CD14-positive monocyte (primary cell): ENCODE data around the gene POU2AF1. TPM values are rescaled to one million over a fixed set of nuclear protein-coding genes. Genes with fewer than 3 reads are reported as not detected.

ENCODE experiments used
- DNase-seq, 3 donors: peaks; one replicate each; pipeline ENCODE4 v3.0.0-alpha.2; 2011 to 2022
- H2AFZ ChIP-seq: 2 replicates; pipeline ENCODE4 v1.6.0; 2012; ENCODE audit warnings: mild to moderate bottlenecking, low read depth, low read length, inconsistent platforms; ENCODE audit not compliant: insufficient read depth, poor library complexity, severe bottlenecking
- H3K27ac ChIP-seq, 2 donors: 1 replicate in 1 of 2; 2 replicates in 1 of 2; pipeline ENCODE4 v1.5.1; 2012 to 2013; ENCODE audit warnings: low read length in 2 of 2, control low read depth in 1 of 2, inconsistent platforms in 1 of 2, low read depth in 1 of 2, mild to moderate bottlenecking in 1 of 2
- H3K27me3 ChIP-seq, 2 donors: one replicate each; pipeline versions ENCODE4 v1.6.0 to v1.6.1; 2011 to 2013; ENCODE audit warnings: low read length in 2 of 2; ENCODE audit not compliant: control insufficient read depth in 2 of 2, insufficient read depth in 2 of 2
- H3K36me3 ChIP-seq, 2 donors: replicated peaks in 1 of 2; 1 replicate in 1 of 2; 2 replicates in 1 of 2; pipeline versions ENCODE4 v1.5.1 to v1.6.1; 2012 to 2013; ENCODE audit warnings: low read length in 2 of 2, control low read depth in 1 of 2, inconsistent platforms in 1 of 2, mild to moderate bottlenecking in 1 of 2; ENCODE audit not compliant: insufficient read depth in 2 of 2, control insufficient read depth in 1 of 2
- H3K4me1 ChIP-seq, 2 donors: 1 replicate in 1 of 2; 2 replicates in 1 of 2; pipeline versions ENCODE4 v1.5.1 to v1.6.1; 2012 to 2013; ENCODE audit warnings: low read length in 2 of 2, control low read depth in 1 of 2, inconsistent platforms in 1 of 2, mild to moderate bottlenecking in 1 of 2, moderate library complexity in 1 of 2; ENCODE audit not compliant: insufficient read depth in 2 of 2, control insufficient read depth in 1 of 2
- H3K4me2 ChIP-seq: replicated peaks from 2 replicates; pipeline ENCODE3; 2012; ENCODE audit warnings: low read length, moderate library complexity, mild to moderate bottlenecking; ENCODE audit not compliant: poor library complexity, severe bottlenecking; ENCODE audit errors: extremely low read depth
- H3K4me3 ChIP-seq, 3 experiments: fragments of 200-600 bp in 1 of 3; sonication (generic) in 1 of 3; replicated peaks in 1 of 3; 1 replicate in 2 of 3; 2 replicates in 1 of 3; pipeline ENCODE4 v1.5.1; 2011 to 2013; ENCODE audit warnings: low read length in 3 of 3, mild to moderate bottlenecking in 3 of 3, control low read depth in 2 of 3, low read depth in 2 of 3, inconsistent platforms in 1 of 3, moderate library complexity in 1 of 3
- H3K79me2 ChIP-seq: 2 replicates; pipeline ENCODE4 v1.6.0; 2012; ENCODE audit warnings: mild to moderate bottlenecking, control low read depth, inconsistent platforms, low read length, moderate library complexity; ENCODE audit not compliant: insufficient read depth
- H3K9ac ChIP-seq: 2 replicates; pipeline ENCODE4 v1.6.0; 2017; ENCODE audit warnings: low read length, mild to moderate bottlenecking; ENCODE audit not compliant: insufficient read depth, poor library complexity, severe bottlenecking
- H3K9me3 ChIP-seq, 2 donors: replicated peaks in 1 of 2; 1 replicate in 1 of 2; 2 replicates in 1 of 2; pipeline versions ENCODE4 v1.5.1 to v1.6.1; 2012 to 2013; ENCODE audit warnings: low read length in 2 of 2, control low read depth in 1 of 2; ENCODE audit not compliant: control insufficient read depth in 1 of 2, insufficient read depth in 1 of 2
- H4K20me1 ChIP-seq: 2 replicates; pipeline ENCODE4 v1.6.0; 2012; ENCODE audit warnings: mild to moderate bottlenecking, low read length, control low read depth, moderate library complexity; ENCODE audit not compliant: insufficient read depth
- H3K27ac Mint-ChIP-seq, 7 donors: one replicate each; pipeline ENCODE4 v1.8.0; 2020; ENCODE audit warnings: mild to moderate bottlenecking in 7 of 7, mixed read lengths in 7 of 7, moderate library complexity in 6 of 7, inconsistent platforms in 2 of 7
- H3K27me3 Mint-ChIP-seq, 3 donors: one replicate each; pipeline ENCODE4 v1.8.0; 2021 to 2022; ENCODE audit warnings: low read depth in 3 of 3, mild to moderate bottlenecking in 3 of 3, mixed read lengths in 3 of 3, moderate library complexity in 3 of 3, inconsistent platforms in 1 of 3
- H3K36me3 Mint-ChIP-seq, 2 donors: one replicate each; pipeline ENCODE4 v1.8.0; 2020; ENCODE audit warnings: mixed read lengths in 2 of 2, inconsistent platforms in 1 of 2, mild to moderate bottlenecking in 1 of 2
- H3K4me1 Mint-ChIP-seq: one replicate; pipeline ENCODE4 v1.8.0; 2020; ENCODE audit warnings: mild to moderate bottlenecking, mixed read lengths
- H3K4me3 Mint-ChIP-seq, 2 donors: one replicate each; pipeline ENCODE4 v1.8.0; 2020; ENCODE audit warnings: mild to moderate bottlenecking in 2 of 2, mixed read lengths in 2 of 2, moderate library complexity in 1 of 2
- H3K9me3 Mint-ChIP-seq, 7 donors: one replicate each; pipeline ENCODE4 v1.8.0; 2020 to 2022; ENCODE audit warnings: mixed read lengths in 7 of 7, mild to moderate bottlenecking in 6 of 7, moderate library complexity in 6 of 7, inconsistent platforms in 2 of 7
- CTCF ChIP-seq: fragments of 200-600 bp; IDR thresholded peaks from one replicate; pipeline ENCODE4 v1.8.0; 2022; ENCODE audit warnings: antibody characterized with exemption, mild to moderate bottlenecking
- WGBS: methylation state at CpG from one replicate; pipeline ENCODE4 v1.1.5; 2013; ENCODE audit warnings: missing lambda C conversion rate; ENCODE audit not compliant: insufficient coverage; 5-methylcytosine and 5-hydroxymethylcytosine counted together
- intact Hi-C, 2 donors: fragments of 100-400 bp; cut with micrococcal nuclease; formaldehyde crosslinking; loops; one replicate each; pipeline versions ENCODE4 v1.15.0 to v1.15.1; 2023
- polyA plus RNA-seq, 3 donors: library from polyadenylated mRNA; depleted of rRNA in 1 of 3; unstranded in 2 of 3; stranded (reverse) in 1 of 3; fragments of 300-500 nt in 2 of 3; fragments of >200 nt in 1 of 3; fragmentation: Illumina TruSeq in 2 of 3; gene quantifications; 1 replicate in 2 of 3; 2 replicates in 1 of 3; pipeline ENCODE4 v1.2.3, GENCODE V29; 2012 to 2021

The POU2AF1 gene
- polyA plus RNA-seq, 3 donors = 0.07 to 0.12 (median 0.09) TPM

GRCh38 chr11:111423250-111423615 is 44.2 kb upstream of the POU2AF1 start:
- peaks cover 0 to 2% (median 0%) of the 10 kb centered on the region in 7 donors for H3K9me3 Mint-ChIP-seq

GRCh38 chr11:111422494-111423249 is 43.6 kb upstream of the POU2AF1 start:
- H2AFZ ChIP-seq = no peak overlapping the region
- TF ChIP-seq CTCF = peak; percentile 25
- intact Hi-C loops = no loop called here
- Mint-ChIP-seq H3K36me3 (no peaks in the 10 kb centered on the region), H3K4me3 (no peak overlapping the region), H3K4me1 (peaks cover 4% of the 10 kb centered on the region), H3K27ac (no peak overlapping the region), H3K9me3 (peaks cover 0 to 2% (median 0%) of the 10 kb centered on the region in 7 donors), H3K27me3 (peaks cover 0 to 7% (median 0%) of the 10 kb centered on the region in 3 donors)
- H3K4me1 ChIP-seq = peaks cover 0 to 3% of the 10 kb centered on the region in 2 donors
- no peak overlapping the region for H3K27ac ChIP-seq
- H3K27me3 ChIP-seq = no peaks in the 10 kb centered on the region
- no peak overlapping the region for H3K4me2 ChIP-seq
- no peak overlapping the region for H3K4me3 ChIP-seq
- WGBS = 34% methylated on average over 10 of the region's 12 CpGs
- no peaks in the 10 kb centered on the region for H4K20me1 ChIP-seq
- no peaks in the 10 kb centered on the region for H3K9me3 ChIP-seq
- no peaks in the 10 kb centered on the region for H3K79me2 ChIP-seq
- no peak overlapping the region for H3K9ac ChIP-seq
- no peak for DNase-seq
- H3K36me3 ChIP-seq = no peaks in the 10 kb centered on the region

More at GRCh38 chr11:111423250-111423615, 44.2 kb upstream of the POU2AF1 start:
- intact Hi-C loops = no loop called here
- Histone ChIP-seq H3K27me3 (no peaks in the 10 kb centered on the region), H4K20me1 (no peaks in the 10 kb centered on the region), H3K9me3 (no peaks in the 10 kb centered on the region), H3K27ac (no peak overlapping the region), H3K79me2 (no peaks in the 10 kb centered on the region), H3K4me1 (no peaks in the 10 kb centered on the region), H3K36me3 (no peaks in the 10 kb centered on the region), H3K9ac (no peak overlapping the region), H3K4me2 (no peak overlapping the region), H2AFZ (no peak overlapping the region), H3K4me3 (no peak overlapping the region)
- WGBS = 78% methylated on average over 1 of the region's 1 CpG
- DNase-seq = no peak
- Mint-ChIP-seq H3K4me3 (no peak overlapping the region), H3K36me3 (no peaks in the 10 kb centered on the region), H3K4me1 (no peaks in the 10 kb centered on the region), H3K27me3 (peaks cover 0 to 7% (median 0%) of the 10 kb centered on the region in 3 donors), H3K27ac (no peak overlapping the region)
- peak; percentile 11 for TF ChIP-seq CTCF
